Measurements from ENCODE around the gene KIF21A. TPM values are rescaled to one million over a fixed set of nuclear protein-coding genes. Genes with fewer than 3 reads are reported as not detected.

The KIF21A gene
- total RNA-seq, 1 donor, result 4.3 TPM

DNA sequence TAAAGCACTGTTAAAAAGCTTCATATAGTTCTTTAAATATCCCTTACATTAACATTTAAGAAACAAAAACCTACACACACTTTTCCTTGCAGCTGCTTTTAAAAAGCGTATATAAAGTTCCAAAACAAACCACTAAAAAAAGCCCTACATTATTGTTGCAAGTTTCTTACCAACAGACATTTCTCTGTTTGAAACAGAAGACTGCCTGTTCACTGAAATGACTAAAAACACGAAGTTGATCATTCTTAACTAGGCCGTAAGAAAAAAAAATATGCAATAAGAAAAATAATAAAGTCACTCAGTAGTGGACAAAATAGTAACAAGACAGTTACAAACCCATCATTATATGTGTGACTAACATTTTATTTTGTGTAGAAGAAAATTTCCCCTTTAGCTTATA lies 37.3 kb downstream of the KIF21A start:
- DNase-seq (ENCODE audit: insufficient read length, low spot score, missing footprints), result no peak
- no peaks in the 10 kb centered on the region for H3K4me1 ChIP-seq (ENCODE audit: insufficient read depth, low read length)
- H2AFZ ChIP-seq (ENCODE audit: low read length), result peak overlapping the region; percentile 28
- H3K36me3 ChIP-seq (ENCODE audit: insufficient read depth, low read length), result no peaks in the 10 kb centered on the region
- no peaks in the 10 kb centered on the region for H4K20me1 ChIP-seq (ENCODE audit: insufficient read depth, low read length)
- H3K9me3 ChIP-seq (ENCODE audit: low read depth, low read length), result no peaks in the 10 kb centered on the region
- no peak overlapping the region for H3K4me2 ChIP-seq (ENCODE audit: insufficient read depth, low read length)
- TF ChIP-seq CTCF (IDR thresholded peaks at IDR 0.05; ENCODE audit: extremely low read depth, low read depth, low read length), result no peak
- H3K79me2 ChIP-seq (ENCODE audit: insufficient read depth, low read length), result no peaks in the 10 kb centered on the region
- no peak overlapping the region for H3K27ac ChIP-seq (ENCODE audit: low read depth, low read length)
- no peak overlapping the region for H3K4me3 ChIP-seq (ENCODE audit: insufficient read depth, low read length)
- no peaks in the 10 kb centered on the region for H3K27me3 ChIP-seq (ENCODE audit: insufficient read depth, low read length)

GRCh38 chr12:39404000-39404399 lies 38.9 kb downstream of the KIF21A start:
- H3K9me3 ChIP-seq (ENCODE audit: low read depth, low read length), result no peaks in the 10 kb centered on the region
- H3K27ac ChIP-seq (ENCODE audit: low read depth, low read length), result no peak overlapping the region
- no peaks in the 10 kb centered on the region for H3K4me1 ChIP-seq (ENCODE audit: insufficient read depth, low read length)
- no peak overlapping the region for H2AFZ ChIP-seq (ENCODE audit: low read length)
- no peaks in the 10 kb centered on the region for H3K27me3 ChIP-seq (ENCODE audit: insufficient read depth, low read length)
- no peaks in the 10 kb centered on the region for H3K79me2 ChIP-seq (ENCODE audit: insufficient read depth, low read length)
- no peak overlapping the region for H3K4me3 ChIP-seq (ENCODE audit: insufficient read depth, low read length)
- no peak overlapping the region for H3K4me2 ChIP-seq (ENCODE audit: insufficient read depth, low read length)
- no peaks in the 10 kb centered on the region for H3K36me3 ChIP-seq (ENCODE audit: insufficient read depth, low read length)
- H4K20me1 ChIP-seq (ENCODE audit: insufficient read depth, low read length), result no peaks in the 10 kb centered on the region
- DNase-seq (ENCODE audit: insufficient read length, low spot score, missing footprints), result no peak
- no peak for TF ChIP-seq CTCF (IDR thresholded peaks at IDR 0.05; ENCODE audit: extremely low read depth, low read depth, low read length)

DNA sequence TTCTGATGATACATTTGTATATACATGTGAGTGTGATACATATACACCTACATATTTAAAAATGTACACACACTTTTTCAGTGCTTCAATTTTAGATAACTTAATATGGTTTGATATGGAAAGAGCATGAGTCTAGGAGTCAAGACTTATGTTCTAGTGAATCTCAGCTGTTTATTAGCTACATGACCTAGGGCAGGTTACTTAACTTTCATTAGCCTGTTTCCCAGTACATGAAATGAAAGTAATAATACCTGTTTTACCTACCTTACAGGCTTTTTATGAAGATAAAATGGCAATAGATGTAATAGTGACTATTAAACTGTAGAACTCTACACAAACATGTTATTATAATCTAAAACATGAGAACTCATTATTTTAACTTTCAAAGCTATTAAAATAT lies 39.5 kb downstream of the KIF21A start:
- no peaks in the 10 kb centered on the region for H3K79me2 ChIP-seq (ENCODE audit: insufficient read depth, low read length)
- no peak for TF ChIP-seq CTCF (IDR thresholded peaks at IDR 0.05; ENCODE audit: extremely low read depth, low read depth, low read length)
- H3K27ac ChIP-seq (ENCODE audit: low read depth, low read length), result no peak overlapping the region
- no peaks in the 10 kb centered on the region for H3K36me3 ChIP-seq (ENCODE audit: insufficient read depth, low read length)
- H3K4me1 ChIP-seq (ENCODE audit: insufficient read depth, low read length), result no peaks in the 10 kb centered on the region
- no peak for DNase-seq (ENCODE audit: insufficient read length, low spot score, missing footprints)
- H3K27me3 ChIP-seq (ENCODE audit: insufficient read depth, low read length), result no peaks in the 10 kb centered on the region
- H3K4me3 ChIP-seq (ENCODE audit: insufficient read depth, low read length), result no peak overlapping the region
- H2AFZ ChIP-seq (ENCODE audit: low read length), result no peak overlapping the region
- H4K20me1 ChIP-seq (ENCODE audit: insufficient read depth, low read length), result no peaks in the 10 kb centered on the region
- no peaks in the 10 kb centered on the region for H3K9me3 ChIP-seq (ENCODE audit: low read depth, low read length)
- H3K4me2 ChIP-seq (ENCODE audit: insufficient read depth, low read length), result no peak overlapping the region

DNA sequence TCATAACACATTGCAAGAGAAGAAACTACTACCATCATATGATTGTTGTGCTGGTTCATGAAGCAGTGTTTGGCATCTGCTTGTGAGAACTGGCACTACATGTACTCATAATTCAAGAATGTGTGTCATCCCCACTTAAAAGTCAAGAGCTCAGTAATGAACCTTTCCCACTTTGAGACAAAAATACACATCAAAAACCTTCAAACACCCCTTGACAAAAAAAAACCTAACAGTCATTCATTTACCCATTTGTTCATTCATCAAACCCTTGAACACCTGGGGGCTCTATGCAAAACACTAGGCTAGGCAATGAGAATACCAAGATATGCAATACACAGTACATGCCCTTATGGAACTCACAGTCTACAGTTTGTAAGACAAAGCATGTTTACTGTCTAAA lies 40.0 kb downstream of the KIF21A start:
- Histone ChIP-seq H2AFZ (ENCODE audit: low read length) (no peak overlapping the region), H3K4me1 (ENCODE audit: insufficient read depth, low read length) (no peaks in the 10 kb centered on the region), H3K27me3 (ENCODE audit: insufficient read depth, low read length) (no peaks in the 10 kb centered on the region), H3K36me3 (ENCODE audit: insufficient read depth, low read length) (no peaks in the 10 kb centered on the region), H3K4me3 (ENCODE audit: insufficient read depth, low read length) (no peak overlapping the region), H3K4me2 (ENCODE audit: insufficient read depth, low read length) (no peak overlapping the region), H3K79me2 (ENCODE audit: insufficient read depth, low read length) (no peaks in the 10 kb centered on the region), H3K27ac (ENCODE audit: low read depth, low read length) (no peak overlapping the region), H4K20me1 (ENCODE audit: insufficient read depth, low read length) (no peaks in the 10 kb centered on the region), H3K9me3 (ENCODE audit: low read depth, low read length) (no peaks in the 10 kb centered on the region)
- no peak for DNase-seq (ENCODE audit: insufficient read length, low spot score, missing footprints)
- no peak for TF ChIP-seq CTCF (IDR thresholded peaks at IDR 0.05; ENCODE audit: extremely low read depth, low read depth, low read length)

All from osteoblast (primary cell).